D721Med (cell line): ENCODE data around the gene CAPN5.
"Not testable (repeated sequence)": the region's sequence is repeated elsewhere in the genome, so short reads cannot be mapped to it uniquely, and the experiment has no call there.

Source experiments
- DNase-seq: peaks from one replicate; pipeline ENCODE4 v3.0.0; 2011; ENCODE audit warnings: low spot score; ENCODE audit not compliant: insufficient read length
- FAIRE-seq: peaks from 2 replicates; lab custom pipeline; 2011; peaks lifted over from hg19 to GRCh38; lab: Jason Lieb, UNC
- TF ChIP-seq, protein P1 (sequence below): IDR thresholded peaks from 2 replicates; pipeline ENCODE4 v1.5.1; 2012; ENCODE audit warnings: mild to moderate bottlenecking, control low read depth; ENCODE audit not compliant: insufficient read depth; ENCODE audit errors: missing control alignments

CAPN5 gene

DNA sequence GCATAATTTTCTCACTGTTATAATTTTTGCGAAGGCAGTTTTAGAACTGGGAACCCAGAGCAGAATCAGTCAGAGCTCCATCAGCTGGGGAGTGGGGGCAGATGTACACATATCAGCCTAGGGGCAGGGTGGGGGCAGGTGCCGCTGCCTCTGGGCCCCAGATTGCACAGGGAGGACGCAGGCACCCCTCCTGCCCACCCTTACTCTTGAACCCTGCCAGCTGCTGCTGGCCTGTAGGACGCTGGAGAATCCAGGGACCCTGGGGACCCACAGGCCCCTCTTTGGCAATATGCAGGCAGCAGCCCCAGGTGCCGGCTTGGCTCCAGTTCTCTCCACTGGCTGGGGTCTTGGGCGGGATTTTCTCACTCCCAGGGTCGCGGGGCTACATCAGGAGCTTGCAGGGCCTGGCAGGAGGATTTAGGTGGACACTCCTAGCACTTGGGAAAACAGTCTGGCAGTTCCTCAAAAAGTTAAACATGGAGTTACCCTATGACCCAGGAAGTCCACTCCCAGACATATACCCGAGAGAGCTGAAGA lies 8.8 kb upstream of the CAPN5 start:
- no peak for DNase-seq
- no peak for FAIRE-seq
- TF ChIP-seq, protein P1, sequence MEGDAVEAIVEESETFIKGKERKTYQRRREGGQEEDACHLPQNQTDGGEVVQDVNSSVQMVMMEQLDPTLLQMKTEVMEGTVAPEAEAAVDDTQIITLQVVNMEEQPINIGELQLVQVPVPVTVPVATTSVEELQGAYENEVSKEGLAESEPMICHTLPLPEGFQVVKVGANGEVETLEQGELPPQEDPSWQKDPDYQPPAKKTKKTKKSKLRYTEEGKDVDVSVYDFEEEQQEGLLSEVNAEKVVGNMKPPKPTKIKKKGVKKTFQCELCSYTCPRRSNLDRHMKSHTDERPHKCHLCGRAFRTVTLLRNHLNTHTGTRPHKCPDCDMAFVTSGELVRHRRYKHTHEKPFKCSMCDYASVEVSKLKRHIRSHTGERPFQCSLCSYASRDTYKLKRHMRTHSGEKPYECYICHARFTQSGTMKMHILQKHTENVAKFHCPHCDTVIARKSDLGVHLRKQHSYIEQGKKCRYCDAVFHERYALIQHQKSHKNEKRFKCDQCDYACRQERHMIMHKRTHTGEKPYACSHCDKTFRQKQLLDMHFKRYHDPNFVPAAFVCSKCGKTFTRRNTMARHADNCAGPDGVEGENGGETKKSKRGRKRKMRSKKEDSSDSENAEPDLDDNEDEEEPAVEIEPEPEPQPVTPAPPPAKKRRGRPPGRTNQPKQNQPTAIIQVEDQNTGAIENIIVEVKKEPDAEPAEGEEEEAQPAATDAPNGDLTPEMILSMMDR = no peak

DNA sequence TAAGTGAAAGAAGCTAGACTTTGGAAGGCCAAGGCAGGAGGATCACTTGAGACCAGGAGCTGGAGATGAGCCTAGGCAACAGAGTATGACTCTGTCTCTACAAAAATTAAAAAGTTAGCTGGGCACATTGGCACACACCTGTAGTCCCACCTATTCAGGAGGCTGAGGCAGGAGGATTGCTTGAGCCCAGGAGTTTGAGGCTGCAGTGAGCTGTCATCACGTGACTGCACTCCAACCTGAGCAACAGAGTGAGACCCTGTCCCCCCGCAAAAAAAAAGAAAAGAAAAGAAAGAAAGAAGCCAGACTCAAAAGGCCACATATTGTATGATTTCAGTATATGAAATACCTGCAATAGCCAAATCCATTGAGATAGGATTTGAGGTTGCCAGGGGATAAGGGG lies 7.9 kb upstream of the CAPN5 start:
- DNase-seq (no peak), FAIRE-seq (no peak)
- TF ChIP-seq, protein P1 = no peak

DNA sequence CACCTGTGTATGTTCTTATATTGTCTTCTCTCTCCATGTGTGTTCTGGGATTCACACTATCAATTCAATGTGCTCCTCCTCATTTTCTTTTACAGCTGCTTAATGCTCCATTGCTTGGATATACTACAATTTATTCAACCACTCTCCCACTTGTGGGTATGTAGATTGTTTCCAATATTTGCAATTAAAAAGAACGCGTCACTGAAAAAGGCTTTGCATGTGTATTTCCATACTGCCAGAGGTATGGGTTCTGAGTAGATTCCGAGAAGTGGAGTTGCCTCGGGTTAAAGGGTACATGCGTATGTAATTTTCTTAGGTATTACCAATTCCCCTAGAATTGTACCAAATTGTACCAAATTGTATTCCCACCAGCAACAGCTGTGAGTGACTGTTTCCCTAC lies 7.0 kb upstream of the CAPN5 start:
- FAIRE-seq (no peak), DNase-seq (no peak)
- TF ChIP-seq, protein P1 = no peak

DNA sequence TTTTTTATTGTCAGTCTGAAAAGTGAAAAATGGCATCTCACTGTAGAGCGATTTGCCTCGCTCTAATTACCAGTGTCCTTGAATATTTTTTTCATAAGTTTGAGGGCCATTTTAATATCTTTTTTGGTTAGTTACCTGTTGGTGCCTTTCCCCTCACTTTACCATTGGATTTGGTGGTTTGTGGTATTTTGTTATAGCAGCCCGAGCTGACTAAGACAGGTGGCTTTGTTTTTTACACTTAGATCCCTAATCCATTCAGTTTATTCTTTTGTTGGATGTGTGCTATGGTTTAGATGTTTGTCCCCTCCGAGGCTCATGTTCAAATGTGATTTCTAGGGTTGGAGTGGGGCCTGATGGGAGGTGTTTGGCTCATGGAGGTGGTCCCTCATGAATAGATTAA lies 6.5 kb upstream of the CAPN5 start:
- FAIRE-seq (no peak), DNase-seq (no peak)
- TF ChIP-seq, protein P1 = no peak

DNA sequence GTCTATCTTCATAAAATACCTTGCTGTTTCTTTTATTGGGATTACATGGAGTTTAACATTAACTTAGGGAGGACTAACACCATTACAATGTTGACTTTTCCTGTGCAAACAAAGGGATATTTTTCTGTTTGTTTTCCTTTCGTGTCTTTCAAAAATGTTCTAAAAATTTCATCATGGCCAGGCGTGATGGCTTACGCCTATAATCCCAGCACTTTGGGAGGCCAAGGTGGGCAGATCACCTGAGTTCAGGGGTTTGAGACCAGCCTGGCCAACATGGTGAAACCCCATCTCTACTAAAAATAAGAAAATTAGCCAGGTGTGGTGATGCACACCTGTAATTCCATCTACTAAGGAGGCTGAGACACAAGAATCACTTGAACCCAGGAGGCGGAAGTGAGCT lies 5.5 kb upstream of the CAPN5 start:
- DNase-seq, FAIRE-seq: not testable (repeated sequence)

DNA sequence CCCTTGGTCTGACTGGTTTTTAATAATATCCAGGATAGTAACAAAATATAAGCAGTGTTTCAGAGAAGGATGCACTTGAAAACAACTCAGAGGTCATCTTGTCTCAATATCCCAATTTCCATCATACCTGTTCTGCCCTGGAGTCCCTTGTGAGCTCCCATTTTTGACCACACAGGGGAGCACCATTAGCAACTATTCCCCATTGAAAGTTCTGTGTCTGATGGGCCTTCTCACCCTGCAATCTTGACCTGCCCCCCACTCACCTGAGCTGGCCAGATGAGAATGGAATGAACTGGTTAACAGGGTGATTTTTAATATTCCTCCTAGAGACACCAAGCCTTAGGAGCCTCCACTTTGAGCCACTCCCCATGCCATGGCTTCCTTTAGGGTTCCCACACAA lies 3.8 kb upstream of the CAPN5 start:
- FAIRE-seq (no peak), DNase-seq (no peak)
- TF ChIP-seq, protein P1 = no peak

DNA sequence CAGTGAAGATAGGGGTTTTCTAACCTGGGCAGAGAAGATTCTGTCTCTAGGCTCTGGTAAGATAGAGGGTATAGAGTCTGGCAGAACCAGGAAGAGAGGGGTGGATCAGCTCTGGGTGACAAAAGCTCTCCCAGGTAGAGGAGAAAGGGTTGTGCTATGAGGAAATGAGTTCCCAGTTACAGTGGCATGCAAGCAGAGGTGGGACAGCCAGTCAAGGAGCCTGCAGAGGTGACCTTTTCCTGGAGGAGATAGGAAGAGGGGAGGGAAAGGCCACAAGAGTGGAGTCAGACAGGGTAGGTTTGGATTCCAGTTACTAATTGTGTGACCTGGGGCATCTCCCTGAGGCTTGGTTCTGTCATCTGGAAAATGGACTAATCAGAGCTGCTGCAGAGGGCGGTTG lies 3.4 kb upstream of the CAPN5 start:
- FAIRE-seq (no peak), DNase-seq (no peak)
- TF ChIP-seq, protein P1 = no peak

DNA sequence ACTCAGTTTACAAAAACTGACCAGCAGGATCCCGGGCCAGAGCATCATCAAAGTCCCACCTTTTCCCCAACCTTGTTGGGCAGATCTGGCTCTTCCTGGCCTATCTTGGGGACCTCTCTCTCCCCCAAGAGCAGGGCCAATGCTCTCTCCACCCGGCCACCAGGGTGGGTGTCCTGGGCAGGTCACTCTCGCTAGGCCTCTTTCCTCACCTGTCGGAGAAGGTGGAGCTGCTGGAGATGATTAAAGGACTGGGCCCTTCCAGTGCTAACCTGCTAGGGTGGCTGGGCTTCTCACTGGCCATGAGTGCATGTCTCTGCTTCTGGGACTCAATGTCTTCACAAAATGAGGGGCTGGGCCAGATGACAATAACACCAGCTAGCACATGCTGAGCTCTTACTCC lies 2.9 kb upstream of the CAPN5 start:
- TF ChIP-seq, protein P1 = no peak
- FAIRE-seq = no peak
- no peak for DNase-seq
